H1 (cell line): ENCODE results near the gene SYNPO2L. TPM values are rescaled to one million over a fixed set of nuclear protein-coding genes. Genes with fewer than 3 reads are reported as not detected.

Experiments used
- CREB1 ChIP-seq: IDR thresholded peaks from 2 replicates; pipeline ENCODE4 v1.6.1; 2012; ENCODE audit warnings: inconsistent platforms
- CTBP2 ChIP-seq: IDR thresholded peaks from 2 replicates; pipeline ENCODE4 v1.7.0; 2011; ENCODE audit warnings: borderline replicate concordance, mild to moderate bottlenecking, moderate library complexity, mixed read lengths, low read length; ENCODE audit not compliant: insufficient read depth, insufficient read length
- EGR1 ChIP-seq: IDR thresholded peaks from 2 replicates; pipeline ENCODE4 v1.6.1; 2011; ENCODE audit warnings: low read depth, low read length, borderline replicate concordance
- EP300 ChIP-seq, 2 experiments: IDR thresholded peaks; 1 replicate in 1 of 2; 2 replicates in 1 of 2; pipeline ENCODE4 v1.6.1; 2011 to 2012; ENCODE audit warnings: low read depth in 2 of 2, low read length in 2 of 2, mild to moderate bottlenecking in 2 of 2, borderline replicate concordance in 1 of 2, inconsistent platforms in 1 of 2, moderate library complexity in 1 of 2
- HDAC2 ChIP-seq, 2 experiments: fragments of 300-600 bp in 1 of 2; sonication (generic) in 1 of 2; IDR thresholded peaks; 2 replicates each; pipeline ENCODE4 v1.6.1; 2011 to 2012; ENCODE audit warnings: low read depth in 2 of 2, low read length in 2 of 2, mild to moderate bottlenecking in 2 of 2, moderate library complexity in 2 of 2, borderline replicate concordance in 1 of 2, inconsistent platforms in 1 of 2
- HDAC6 ChIP-seq: IDR thresholded peaks from one replicate; pipeline ENCODE4 v1.7.1; 2012; ENCODE audit warnings: low read depth, mild to moderate bottlenecking, inconsistent platforms, low read length, moderate library complexity
- PHF8 ChIP-seq: fragments of 200-600 bp; sonication (generic); conservative IDR thresholded peaks from 2 replicates; pipeline ENCODE4 v1.7.1; 2012; ENCODE audit warnings: low read depth, mild to moderate bottlenecking, inconsistent platforms, low read length, moderate library complexity
- RXRA ChIP-seq: IDR thresholded peaks from 2 replicates; pipeline ENCODE4 v1.6.1; 2011; ENCODE audit warnings: low read depth, mild to moderate bottlenecking, low read length, moderate library complexity; ENCODE audit not compliant: insufficient read depth
- SIN3A ChIP-seq, 2 experiments: IDR thresholded peaks in 1 of 2; conservative IDR thresholded peaks in 1 of 2; 2 replicates each; pipeline ENCODE4 v1.6.1; 2011 to 2012; ENCODE audit warnings: low read length in 2 of 2, improper control_type of control experiment in 1 of 2, low read depth in 1 of 2, mild to moderate bottlenecking in 1 of 2
- SIRT6 ChIP-seq: IDR thresholded peaks from one replicate; pipeline ENCODE4 v1.7.1; 2012; ENCODE audit warnings: low read length, inconsistent platforms
- SIX5 ChIP-seq: IDR thresholded peaks from 2 replicates; pipeline ENCODE4 v1.6.1; 2011; ENCODE audit warnings: mild to moderate bottlenecking, low read depth, low read length
- SP1 ChIP-seq: IDR thresholded peaks from 2 replicates; pipeline ENCODE4 v1.6.1; 2011; ENCODE audit warnings: low read depth, low read length
- TAF7 ChIP-seq: optimal IDR thresholded peaks from 2 replicates; pipeline ENCODE3; 2011; ENCODE audit warnings: low read depth, mild to moderate bottlenecking, inconsistent platforms, low read length, moderate library complexity, borderline replicate concordance
- YY1 ChIP-seq: IDR thresholded peaks from 2 replicates; pipeline ENCODE4 v1.6.1; 2011; ENCODE audit warnings: low read depth, mild to moderate bottlenecking, low read length
- polyA plus RNA-seq, 7 experiments: library from polyadenylated mRNA; depleted of rRNA in 3 of 7; stranded (reverse) in 5 of 7; unstranded in 2 of 7; fragments of >200 nt in 5 of 7; fragments of 200-250 nt in 2 of 7; gene quantifications; 1 replicate in 5 of 7; 2 replicates in 1 of 7; 4 replicates in 1 of 7; pipeline versions ENCODE4 v1.2.1 to v1.2.3, GENCODE V29; 2011 to 2013; ENCODE audit warnings: missing spikeins in 2 of 7, mixed read lengths in 2 of 7
- total RNA-seq: library from RNA; stranded (reverse); fragmentation: NEBNext Ultra II Directional; extraction: Animal tissue kit (Norgen Biotek cat#: 25700); gene quantifications from 2 replicates; pipeline ENCODE4 v1.2.1, GENCODE V29; 2021
- TF ChIP-seq, protein P1 (sequence below): IDR thresholded peaks from 2 replicates; pipeline ENCODE4 v1.6.1; 2011; ENCODE audit warnings: low read depth, mild to moderate bottlenecking, low read length; ENCODE audit not compliant: insufficient read depth
- TF ChIP-seq, protein P2 (sequence below): IDR thresholded peaks from 2 replicates; pipeline ENCODE4 v1.6.1; 2012; ENCODE audit warnings: inconsistent platforms

The SYNPO2L gene
- total and polyA plus RNA-seq, 2 of the 8 experiments (the other 6 are each of a cell fraction or from before 2014, with no cell fraction given) = 0.05 to 0.19 TPM

DNA sequence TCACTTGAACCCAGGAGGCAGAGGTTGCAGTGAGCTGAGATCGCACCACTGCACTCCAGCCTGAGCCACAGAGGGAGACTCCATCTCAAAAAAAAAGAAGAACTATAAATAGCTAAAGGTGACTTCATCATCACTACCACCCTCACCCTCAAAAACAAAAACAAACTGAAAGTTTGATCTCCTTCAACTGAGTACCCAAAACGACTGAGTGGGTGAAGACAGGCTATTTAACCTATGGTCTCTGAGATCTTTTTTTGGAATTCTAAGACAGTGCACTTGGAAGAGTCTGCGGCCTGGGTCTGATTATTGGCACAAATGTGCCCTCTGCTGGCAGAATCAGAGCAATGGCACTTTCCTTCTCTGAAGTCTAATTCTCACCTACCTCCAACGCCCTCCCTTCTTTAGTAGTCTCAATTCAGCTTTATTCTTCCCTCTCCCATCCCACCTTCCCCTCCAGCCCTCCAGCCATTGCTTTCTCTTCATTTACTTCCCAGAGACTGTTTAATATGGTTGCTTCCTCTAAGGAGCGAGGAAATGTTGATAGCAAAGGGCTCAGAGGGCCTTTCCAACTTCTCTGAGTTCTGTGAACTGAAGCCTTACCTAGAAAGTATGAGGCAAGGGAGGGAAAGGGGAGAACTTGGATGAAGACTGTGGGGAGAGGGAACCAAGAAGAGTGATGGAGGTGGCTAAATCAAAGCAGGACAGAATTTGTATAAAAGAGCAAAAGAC, 11.7 kb downstream of the SYNPO2L start (continued):
- TF ChIP-seq YY1 (0 out of 2 replicates have a peak, but pooled peaks have one; percentile 41), SIN3A (conservative IDR thresholded peaks at IDR 0.05 in 1 of 2, IDR thresholded peaks at IDR 0.05 in 1 of 2; ENCODE audit: low read depth in 1 of 2, low read length in 2 of 2) (no peak), CREB1 (no peak), CTBP2 (no peak), TAF7 (no peak), SIX5 (no peak), EGR1 (no peak), RXRA (no peak), SIRT6 (no peak), EP300 (IDR thresholded peaks at IDR 0.05; ENCODE audit: borderline replicate concordance in 1 of 2, low read depth in 2 of 2, low read length in 2 of 2) (no peak), SP1 (no peak), HDAC6 (no peak), HDAC2 (IDR thresholded peaks at IDR 0.05; ENCODE audit: borderline replicate concordance in 1 of 2, low read depth in 2 of 2, low read length in 2 of 2) (no peak), PHF8 (no peak)
- TF ChIP-seq, protein P1, sequence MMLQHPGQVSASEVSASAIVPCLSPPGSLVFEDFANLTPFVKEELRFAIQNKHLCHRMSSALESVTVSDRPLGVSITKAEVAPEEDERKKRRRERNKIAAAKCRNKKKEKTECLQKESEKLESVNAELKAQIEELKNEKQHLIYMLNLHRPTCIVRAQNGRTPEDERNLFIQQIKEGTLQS = no peak
- TF ChIP-seq, protein P2, sequence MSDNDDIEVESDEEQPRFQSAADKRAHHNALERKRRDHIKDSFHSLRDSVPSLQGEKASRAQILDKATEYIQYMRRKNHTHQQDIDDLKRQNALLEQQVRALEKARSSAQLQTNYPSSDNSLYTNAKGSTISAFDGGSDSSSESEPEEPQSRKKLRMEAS = no peak
